ENCODE data around the gene ERO1A. TPM values are rescaled to one million over a fixed set of nuclear protein-coding genes. Genes with fewer than 3 reads are reported as not detected.
A peak's percentile ranks its signal among the peaks of the same experiment; 100 is the strongest.
"Not testable (repeated sequence)": the region's sequence is repeated elsewhere in the genome, so short reads cannot be mapped to it uniquely, and the experiment has no call there.

The ERO1A gene
- total RNA-seq, 4 donors from 2014 or later: 20.3 to 34.3 (median 31.3) TPM

GRCh38 chr14:52735921-52736489, 40.6 kb upstream of the ERO1A start:
- Histone ChIP-seq H3K4me1 (peaks cover 0 to 11% (median 3%) of the 10 kb centered on the region in 4 donors), H3K36me3 (peaks cover 0 to 34% (median 0%) of the 10 kb centered on the region in 3 donors), H3K4me3 (no peak overlapping the region), H3K9me3 (no peaks in the 10 kb centered on the region), H3K27ac (no peak overlapping the region), H3K27me3 (no peaks in the 10 kb centered on the region)
- DNase-seq (ENCODE audit: low spot score in 2 of 2): no peak
- TF ChIP-seq EP300 (IDR thresholded peaks at IDR 0.05): no peak
- TF ChIP-seq POLR2A (IDR thresholded peaks at IDR 0.05): no peak
- TF ChIP-seq CTCF (IDR thresholded peaks at IDR 0.05): no peak
- WGBS, 2 donors: 69 to 84% methylated on average over 1 of the region's 1 CpG

GRCh38 chr14:52733824-52734223, 38.5 kb upstream of the ERO1A start:
- Histone ChIP-seq H3K4me3 (no peak overlapping the region), H3K27ac (no peak overlapping the region), H3K36me3 (peaks cover 0 to 37% (median 0%) of the 10 kb centered on the region in 3 donors), H3K27me3 (no peaks in the 10 kb centered on the region), H3K4me1 (peaks cover 0 to 15% (median 4%) of the 10 kb centered on the region in 4 donors), H3K9me3 (no peaks in the 10 kb centered on the region)
- 96 to 98% methylated on average over 9 of the region's 9 CpGs for WGBS, 2 donors
- TF ChIP-seq POLR2A (IDR thresholded peaks at IDR 0.05) (no peak), CTCF (IDR thresholded peaks at IDR 0.05) (no peak), EP300 (IDR thresholded peaks at IDR 0.05) (no peak)
- DNase-seq (ENCODE audit: low spot score in 2 of 2): no peak

GRCh38 chr14:52730709-52731111, 35.4 kb upstream of the ERO1A start:
- peak overlapping the region; percentile 54 to 94 (median 91) for H3K27ac ChIP-seq
- H3K4me1 ChIP-seq: peaks cover 0 to 12% (median 4%) of the 10 kb centered on the region in 4 donors
- H3K27me3 ChIP-seq: no peaks in the 10 kb centered on the region
- H3K4me3 ChIP-seq: peak overlapping the region; percentile 70 to 93 (median 88)
- 2% methylated on average over 8 to 11 of the region's 11 CpGs for WGBS, 2 donors
- peak in 1 of 2 donors; percentile 17 for DNase-seq (ENCODE audit: low spot score in 2 of 2)
- H3K36me3 ChIP-seq: peaks cover 0 to 61% (median 0%) of the 10 kb centered on the region in 3 donors
- no peaks in the 10 kb centered on the region for H3K9me3 ChIP-seq
- TF ChIP-seq CTCF (IDR thresholded peaks at IDR 0.05) (no peak), EP300 (IDR thresholded peaks at IDR 0.05) (no peak), POLR2A (IDR thresholded peaks at IDR 0.05) (no peak)

GRCh38 chr14:52729925-52730708, 34.8 kb upstream of the ERO1A start, which contains the start of gene STYX:
Gene STYX (plus strand): TSS chr14:52730166. CDS start chr14:52730475, 309 bp downstream.
- TF ChIP-seq CTCF (IDR thresholded peaks at IDR 0.05) (peak; percentile 18 to 66 (median 45)), EP300 (IDR thresholded peaks at IDR 0.05) (peak; percentile 70 to 87), POLR2A (IDR thresholded peaks at IDR 0.05) (peak; percentile 27 to 88)
- Histone ChIP-seq H3K4me1 (peaks cover 0 to 12% (median 4%) of the 10 kb centered on the region in 4 donors), H3K4me3 (peak within 1 kb of the TSS; percentile 70 to 93 (median 88)), H3K9me3 (no peaks in the 10 kb centered on the region), H3K27ac (peak within 1 kb of the TSS; percentile 54 to 94 (median 91)), H3K36me3 (peaks cover 0 to 66% (median 0%) of the 10 kb centered on the region in 3 donors), H3K27me3 (no peaks in the 10 kb centered on the region)
- peak; percentile 96 to 97 for DNase-seq (ENCODE audit: low spot score in 2 of 2)
- WGBS, 2 donors: 1 to 2% methylated on average over 10 to 63 of the region's 72 CpGs

- WGBS, 2 donors: 3 to 4% methylated on average over 7 to 8 of the region's 8 CpGs
- Histone ChIP-seq H3K27ac (peak overlapping the region; percentile 9 to 93 (median 90)), H3K27me3 (no peaks in the 10 kb centered on the region), H3K36me3 (peaks cover 0 to 66% (median 0%) of the 10 kb centered on the region in 3 donors), H3K9me3 (no peaks in the 10 kb centered on the region), H3K4me3 (peak overlapping the region; percentile 70 to 93 (median 88)), H3K4me1 (peaks cover 0 to 12% (median 4%) of the 10 kb centered on the region in 4 donors)
- DNase-seq (ENCODE audit: low spot score in 2 of 2): no peak
- TF ChIP-seq EP300 (IDR thresholded peaks at IDR 0.05) (no peak), CTCF (IDR thresholded peaks at IDR 0.05) (no peak), POLR2A (IDR thresholded peaks at IDR 0.05) (no peak)
These were observed 34.2 kb upstream of the ERO1A start for GRCh38 chr14:52729585-52729924.

GRCh38 chr14:52729035-52729434, 33.7 kb upstream of the ERO1A start:
- H3K27me3 ChIP-seq; DNase-seq (ENCODE audit: low spot score in 2 of 2); H3K9me3 ChIP-seq; H3K4me3 ChIP-seq: not testable (repeated sequence)
- peaks cover 0 to 66% (median 0%) of the 10 kb centered on the region in 3 donors for H3K36me3 ChIP-seq
- 90 to 94% methylated on average over 15 of the region's 15 CpGs for WGBS, 2 donors
- peak overlapping the region; percentile 9 to 93 (median 90) for H3K27ac ChIP-seq
- H3K4me1 ChIP-seq: peaks cover 0 to 12% (median 4%) of the 10 kb centered on the region in 4 donors

- 95 to 97% methylated on average over 2 of the region's 2 CpGs for WGBS, 2 donors
These were observed 32.2 kb upstream of the ERO1A start for GRCh38 chr14:52727509-52727908.

More at GRCh38 chr14:52727509-52727908, 32.2 kb upstream of the ERO1A start:
- not testable (repeated sequence) for H3K9me3 ChIP-seq; H3K27ac ChIP-seq; H3K4me3 ChIP-seq; H3K27me3 ChIP-seq; DNase-seq (ENCODE audit: low spot score in 2 of 2)
- Histone ChIP-seq H3K36me3 (peaks cover 0 to 68% (median 0%) of the 10 kb centered on the region in 3 donors), H3K4me1 (peaks cover 0 to 12% (median 4%) of the 10 kb centered on the region in 4 donors)

Measured in tibial nerve (tissue), 4 donors.